HUES48 (cell line): ENCODE measurements around the gene ABAT.
"Not testable (repeated sequence)": the region's sequence is repeated elsewhere in the genome, so short reads cannot be mapped to it uniquely, and the experiment has no call there.

Experiments used
- H3K27ac ChIP-seq: one replicate; pipeline ENCODE4 v1.7.0; 2013; ENCODE audit warnings: low read depth, low read length, inconsistent platforms
- H3K27me3 ChIP-seq: 2 replicates; pipeline ENCODE4 v1.6.1; 2013; ENCODE audit warnings: mild to moderate bottlenecking, low read length; ENCODE audit not compliant: control insufficient read depth, insufficient read depth
- H3K36me3 ChIP-seq: 2 replicates; pipeline ENCODE4 v1.6.1; 2013; ENCODE audit warnings: low read length; ENCODE audit not compliant: control insufficient read depth, insufficient read depth
- H3K4me1 ChIP-seq: 2 replicates; pipeline ENCODE4 v1.6.1; 2013; ENCODE audit warnings: mild to moderate bottlenecking, low read length; ENCODE audit not compliant: control insufficient read depth, insufficient read depth
- H3K4me3 ChIP-seq: 2 replicates; pipeline ENCODE4 v1.5.1; 2013; ENCODE audit warnings: mild to moderate bottlenecking, low read depth, low read length
- H3K9ac ChIP-seq: 2 replicates; pipeline ENCODE4 v1.6.1; 2013; ENCODE audit warnings: mild to moderate bottlenecking, low read depth, low read length, moderate library complexity
- H3K9me3 ChIP-seq: 2 replicates; pipeline ENCODE4 v1.6.1; 2013; ENCODE audit warnings: low read length; ENCODE audit not compliant: control insufficient read depth, insufficient read depth

Gene ABAT

GRCh38 chr16:8768283-8768682, 93.9 kb downstream of the ABAT start:
- Histone ChIP-seq H3K27ac (no peak overlapping the region), H3K9ac (no peak overlapping the region), H3K4me1 (peaks cover 12% of the 10 kb centered on the region), H3K27me3 (no peaks in the 10 kb centered on the region), H3K4me3 (no peak overlapping the region), H3K9me3 (no peaks in the 10 kb centered on the region), H3K36me3 (no peaks in the 10 kb centered on the region)

GRCh38 chr16:8768692-8769091, 94.3 kb downstream of the ABAT start:
- Histone ChIP-seq H3K9ac (no peak overlapping the region), H3K4me3 (no peak overlapping the region), H3K36me3 (no peaks in the 10 kb centered on the region), H3K9me3 (no peaks in the 10 kb centered on the region), H3K27me3 (no peaks in the 10 kb centered on the region), H3K27ac (no peak overlapping the region), H3K4me1 (peaks cover 11% of the 10 kb centered on the region)

GRCh38 chr16:8773537-8773936, 99.1 kb downstream of the ABAT start:
- H3K27me3 ChIP-seq = no peaks in the 10 kb centered on the region
- H3K4me1 ChIP-seq = no peaks in the 10 kb centered on the region
- H3K9ac ChIP-seq = no peak overlapping the region
- H3K36me3 ChIP-seq = no peaks in the 10 kb centered on the region
- no peak overlapping the region for H3K4me3 ChIP-seq
- no peak overlapping the region for H3K27ac ChIP-seq
- H3K9me3 ChIP-seq = no peaks in the 10 kb centered on the region

DNA sequence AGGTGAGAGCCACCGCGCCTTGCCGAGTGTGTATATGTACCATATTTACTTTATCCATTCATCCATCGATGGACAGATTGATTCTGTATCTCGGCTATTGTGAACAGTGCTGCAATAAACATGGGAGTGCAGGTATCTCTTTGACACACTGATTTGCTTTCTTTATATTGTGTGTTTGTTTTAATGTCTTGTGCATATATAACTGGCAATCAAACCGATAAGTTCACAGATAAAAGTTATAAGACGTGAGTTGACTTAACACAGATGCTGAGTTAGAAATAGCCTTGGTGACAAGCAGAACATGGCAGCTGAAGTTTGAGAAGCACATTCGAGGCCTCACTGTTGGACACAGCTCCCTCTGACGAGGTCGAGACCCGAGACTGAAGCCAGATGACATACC, 99.8 kb downstream of the ABAT start:
- no peak overlapping the region for H3K9ac ChIP-seq
- H3K36me3 ChIP-seq = no peaks in the 10 kb centered on the region
- no peaks in the 10 kb centered on the region for H3K27me3 ChIP-seq
- no peak overlapping the region for H3K27ac ChIP-seq
- no peaks in the 10 kb centered on the region for H3K4me1 ChIP-seq
- H3K9me3 ChIP-seq = no peaks in the 10 kb centered on the region
- no peak overlapping the region for H3K4me3 ChIP-seq

GRCh38 chr16:8775359-8775758, 100.9 kb downstream of the ABAT start:
- H3K9ac ChIP-seq = no peak overlapping the region
- no peaks in the 10 kb centered on the region for H3K36me3 ChIP-seq
- no peaks in the 10 kb centered on the region for H3K4me1 ChIP-seq
- no peaks in the 10 kb centered on the region for H3K27me3 ChIP-seq
- no peak overlapping the region for H3K4me3 ChIP-seq
- H3K27ac ChIP-seq = no peak overlapping the region
- no peaks in the 10 kb centered on the region for H3K9me3 ChIP-seq

DNA sequence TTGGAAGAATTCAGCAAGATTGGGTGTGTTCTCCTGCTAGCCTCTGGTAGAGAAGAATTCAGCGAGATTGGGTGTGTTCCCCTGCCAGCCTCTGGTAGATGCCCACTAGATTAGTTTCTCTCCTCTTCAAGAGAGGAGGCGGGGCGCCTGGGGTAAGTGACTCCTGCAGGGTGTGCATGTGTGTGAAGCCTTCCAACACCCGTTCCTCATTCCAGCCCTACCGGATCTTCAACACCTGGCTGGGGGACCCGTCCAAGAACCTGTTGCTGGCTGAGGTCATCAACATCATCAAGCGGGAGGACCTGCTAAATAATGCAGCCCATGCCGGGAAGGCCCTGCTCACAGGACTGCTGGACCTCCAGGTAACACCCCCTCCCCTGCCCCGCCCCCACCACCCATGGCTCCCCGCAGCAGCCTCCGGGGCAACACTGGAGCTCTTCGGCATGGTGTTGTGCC, 101.7 kb downstream of the ABAT start:
- Histone ChIP-seq H3K27me3 (no peaks in the 10 kb centered on the region), H3K36me3 (no peaks in the 10 kb centered on the region), H3K4me1 (no peaks in the 10 kb centered on the region), H3K9ac (no peak overlapping the region), H3K9me3 (no peaks in the 10 kb centered on the region), H3K27ac (no peak overlapping the region), H3K4me3 (no peak overlapping the region)

GRCh38 chr16:8777217-8777616, 102.8 kb downstream of the ABAT start:
- no peak overlapping the region for H3K4me3 ChIP-seq
- H3K4me1 ChIP-seq = no peaks in the 10 kb centered on the region
- no peak overlapping the region for H3K27ac ChIP-seq
- H3K9me3 ChIP-seq = no peaks in the 10 kb centered on the region
- H3K9ac ChIP-seq = no peak overlapping the region
- H3K36me3 ChIP-seq = no peaks in the 10 kb centered on the region
- H3K27me3 ChIP-seq = no peaks in the 10 kb centered on the region

GRCh38 chr16:8781797-8782196, 107.4 kb downstream of the ABAT start:
- no peak overlapping the region for H3K9ac ChIP-seq
- H3K27me3 ChIP-seq = no peaks in the 10 kb centered on the region
- no peak overlapping the region for H3K4me3 ChIP-seq
- H3K4me1 ChIP-seq = no peaks in the 10 kb centered on the region
- no peaks in the 10 kb centered on the region for H3K36me3 ChIP-seq
- H3K9me3 ChIP-seq = no peaks in the 10 kb centered on the region
- no peak overlapping the region for H3K27ac ChIP-seq

GRCh38 chr16:8782673-8783072, 108.3 kb downstream of the ABAT start:
- no peaks in the 10 kb centered on the region for H3K4me1 ChIP-seq
- no peaks in the 10 kb centered on the region for H3K27me3 ChIP-seq
- H3K36me3 ChIP-seq = no peaks in the 10 kb centered on the region
- H3K4me3 ChIP-seq = no peak overlapping the region
- H3K9me3 ChIP-seq = no peaks in the 10 kb centered on the region
- H3K27ac ChIP-seq = no peak overlapping the region
- no peak overlapping the region for H3K9ac ChIP-seq

GRCh38 chr16:8785408-8785807, 111.0 kb downstream of the ABAT start:
- H3K9me3 ChIP-seq = no peaks in the 10 kb centered on the region
- no peaks in the 10 kb centered on the region for H3K27me3 ChIP-seq
- H3K36me3 ChIP-seq = no peaks in the 10 kb centered on the region
- no peak overlapping the region for H3K9ac ChIP-seq
- no peaks in the 10 kb centered on the region for H3K4me1 ChIP-seq
- H3K4me3 ChIP-seq = no peak overlapping the region
- no peak overlapping the region for H3K27ac ChIP-seq

- H3K9ac ChIP-seq, H3K27me3 ChIP-seq, H3K4me3 ChIP-seq, H3K9me3 ChIP-seq, H3K36me3 ChIP-seq, H3K4me1 ChIP-seq, H3K27ac ChIP-seq: not testable (repeated sequence)
These were observed 111.9 kb downstream of the ABAT start for GRCh38 chr16:8786316-8786715.

GRCh38 chr16:8788578-8789172, 114.3 kb downstream of the ABAT start:
- Histone ChIP-seq H3K27me3 (no peaks in the 10 kb centered on the region), H3K36me3 (no peaks in the 10 kb centered on the region), H3K9me3 (no peaks in the 10 kb centered on the region), H3K9ac (no peak overlapping the region), H3K27ac (no peak overlapping the region), H3K4me1 (no peaks in the 10 kb centered on the region), H3K4me3 (no peak overlapping the region)
